Neural cell (in vitro differentiated cells): ENCODE results near the gene IQCH. TPM values are rescaled to one million over a fixed set of nuclear protein-coding genes. Genes with fewer than 3 reads are reported as not detected.

Experiments
- H2AFZ ChIP-seq: fragments of 200-600, 300-800 bp; sonication (generic), shearing (Covaris generic); 2 replicates; pipeline ENCODE4 v1.6.0; 2014; ENCODE audit warnings: low read depth, mild to moderate bottlenecking, antibody characterized with exemption, low read length, moderate library complexity
- H3F3A ChIP-seq: fragments of 200-600 bp; shearing (Covaris generic); 2 replicates; pipeline ENCODE4 v1.6.1; 2016; ENCODE audit warnings: mild to moderate bottlenecking, moderate library complexity, mixed read lengths, antibody characterized with exemption, low read length; ENCODE audit not compliant: insufficient read depth, poor library complexity, severe bottlenecking
- H3K27ac ChIP-seq: fragments of 200-600, 300-800 bp; sonication (generic), shearing (Covaris generic); 2 replicates; pipeline ENCODE4 v1.5.1; 2014; ENCODE audit warnings: mild to moderate bottlenecking, low read length, moderate library complexity
- H3K27me3 ChIP-seq: fragments of 300-800, 200-600 bp; sonication (generic), shearing (Covaris generic); 2 replicates; pipeline ENCODE4 v1.6.0; 2014; ENCODE audit warnings: mild to moderate bottlenecking, low read depth, low read length, moderate library complexity; ENCODE audit not compliant: insufficient read depth
- H3K36me3 ChIP-seq: fragments of 300-800, 200-600 bp; sonication (generic), shearing (Covaris generic); 2 replicates; pipeline ENCODE4 v1.5.1; 2014; ENCODE audit warnings: mild to moderate bottlenecking, antibody characterized with exemption, low read length, moderate library complexity; ENCODE audit not compliant: insufficient read depth
- H3K4me2 ChIP-seq: fragments of 300-800, 200-600 bp; sonication (generic), shearing (Covaris generic); 2 replicates; pipeline ENCODE4 v1.6.0; 2014; ENCODE audit warnings: mild to moderate bottlenecking, low read length
- H3K4me3 ChIP-seq: fragments of 300-800, 200-600 bp; sonication (generic), shearing (Covaris generic); 2 replicates; pipeline ENCODE4 v1.5.1; 2014; ENCODE audit warnings: mild to moderate bottlenecking, low read length, moderate library complexity
- H3K79me2 ChIP-seq: fragments of 200-600 bp; shearing (Covaris generic); replicated peaks from 2 replicates; pipeline ENCODE4 v1.6.0; 2014; ENCODE audit warnings: mild to moderate bottlenecking, low read length, moderate library complexity; ENCODE audit not compliant: insufficient read depth
- H3K9ac ChIP-seq: fragments of 300-800, 200-600 bp; sonication (generic), shearing (Covaris generic); 2 replicates; pipeline ENCODE4 v1.6.1; 2016; ENCODE audit warnings: mild to moderate bottlenecking, low read length, mixed read lengths
- H3K9me2 ChIP-seq: fragments of 200-600 bp; shearing (Covaris generic); 2 replicates; pipeline ENCODE4 v1.6.1; 2016; ENCODE audit warnings: mild to moderate bottlenecking, low read length, mixed read lengths; ENCODE audit not compliant: insufficient read depth
- H3K9me3 ChIP-seq: fragments of 200-600, 300-800 bp; sonication (generic), shearing (Covaris generic); 2 replicates; pipeline ENCODE4 v1.6.1; 2016; ENCODE audit warnings: mild to moderate bottlenecking, mixed run types, low read length, moderate library complexity, mixed read lengths
- H4K20me1 ChIP-seq: fragments of 200-600 bp; shearing (Covaris generic); 2 replicates; pipeline ENCODE4 v1.6.1; 2016; ENCODE audit warnings: mild to moderate bottlenecking, mixed run types; ENCODE audit not compliant: insufficient read depth
- CTCF ChIP-seq: fragments of 450-650 bp; IDR thresholded peaks from 2 replicates; pipeline ENCODE4 v1.5.1; 2014; ENCODE audit warnings: antibody characterized with exemption, mild to moderate bottlenecking, moderate library complexity; ENCODE audit not compliant: poor library complexity, severe bottlenecking
- EP300 ChIP-seq: fragments of 450-650 bp; conservative IDR thresholded peaks from 2 replicates; pipeline ENCODE4 v1.6.1; 2014; ENCODE audit warnings: antibody characterized with exemption, mild to moderate bottlenecking, moderate library complexity; ENCODE audit not compliant: poor library complexity, severe bottlenecking
- EZH2 ChIP-seq: fragments of 200-600, 300-800 bp; shearing (Covaris generic), sonication (generic); IDR thresholded peaks from 2 replicates; pipeline ENCODE4 v1.6.1; 2014; ENCODE audit warnings: antibody characterized with exemption, low read length, borderline replicate concordance, mild to moderate bottlenecking; ENCODE audit not compliant: insufficient read depth, poor library complexity, severe bottlenecking
- MXI1 ChIP-seq: fragments of 450-650 bp; conservative IDR thresholded peaks from 2 replicates; pipeline ENCODE4 v1.6.1; 2014; ENCODE audit warnings: antibody characterized with exemption, mild to moderate bottlenecking; ENCODE audit not compliant: poor library complexity, severe bottlenecking
- POLR2AphosphoS5 ChIP-seq: IDR thresholded peaks from 2 replicates; pipeline ENCODE4 v1.6.1; 2012
- RAD21 ChIP-seq: fragments of 450-650 bp; conservative IDR thresholded peaks from 2 replicates; pipeline ENCODE4 v1.6.1; 2014; ENCODE audit warnings: antibody characterized with exemption, mild to moderate bottlenecking, moderate library complexity
- REST ChIP-seq: IDR thresholded peaks from 2 replicates; pipeline ENCODE4 v1.6.1; 2012; ENCODE audit warnings: borderline replicate concordance
- SMC3 ChIP-seq: fragments of 450-650 bp; conservative IDR thresholded peaks from 2 replicates; pipeline ENCODE4 v1.6.1; 2014; ENCODE audit warnings: antibody characterized with exemption, mild to moderate bottlenecking, moderate library complexity; ENCODE audit not compliant: poor library complexity
- TAF1 ChIP-seq: IDR thresholded peaks from 2 replicates; pipeline ENCODE4 v1.6.1; 2012; ENCODE audit warnings: low read depth
- polyA plus RNA-seq: library from polyadenylated mRNA; depleted of rRNA; stranded (reverse); fragments of >200 nt; gene quantifications from 2 replicates; pipeline ENCODE4 v1.2.3, GENCODE V29; 2014

Gene IQCH
- polyA plus RNA-seq, 1 donor from 2014 or later, result 2.8 TPM

GRCh38 chr15:67531379-67531914, 276.9 kb downstream of the IQCH start:
- no peak overlapping the region for H3K9ac ChIP-seq

GRCh38 chr15:67533873-67534272, 279.3 kb downstream of the IQCH start:
- Histone ChIP-seq H3K36me3 (no peaks in the 10 kb centered on the region), H3K79me2 (no peaks in the 10 kb centered on the region), H3K9me3 (no peaks in the 10 kb centered on the region), H3K9ac (no peak overlapping the region), H3K4me3 (no peak overlapping the region), H4K20me1 (no peaks in the 10 kb centered on the region), H3K27me3 (no peaks in the 10 kb centered on the region), H2AFZ (no peak overlapping the region), H3K27ac (no peak overlapping the region), H3K4me2 (no peak overlapping the region), H3F3A (no peaks in the 10 kb centered on the region), H3K9me2 (no peaks in the 10 kb centered on the region)
- no peak for TF ChIP-seq POLR2AphosphoS5
- TF ChIP-seq REST, result no peak
- TF ChIP-seq TAF1, result no peak
- no peak for TF ChIP-seq CTCF
- TF ChIP-seq SMC3, result no peak
- no peak for TF ChIP-seq EP300
- no peak for TF ChIP-seq MXI1

More at GRCh38 chr15:67531379-67531914, 276.9 kb downstream of the IQCH start:
- no peak overlapping the region for H3K27ac ChIP-seq
- no peaks in the 10 kb centered on the region for H3K9me3 ChIP-seq
- H4K20me1 ChIP-seq, result no peaks in the 10 kb centered on the region
- H3K4me2 ChIP-seq, result no peak overlapping the region
- no peak overlapping the region for H3K4me3 ChIP-seq
- H3K79me2 ChIP-seq, result no peaks in the 10 kb centered on the region
- H3K36me3 ChIP-seq, result no peaks in the 10 kb centered on the region
- H3K27me3 ChIP-seq, result no peaks in the 10 kb centered on the region
- TF ChIP-seq REST (no peak), SMC3 (no peak), CTCF (no peak), RAD21 (no peak), EZH2 (no peak), EP300 (no peak)
- H3F3A ChIP-seq, result no peaks in the 10 kb centered on the region
- H3K9me2 ChIP-seq, result no peaks in the 10 kb centered on the region
- no peak overlapping the region for H2AFZ ChIP-seq
